GM19023 (cell line): ENCODE data around the gene GPD1.
"Not testable (repeated sequence)": the region's sequence is repeated elsewhere in the genome, so short reads cannot be mapped to it uniquely, and the experiment has no call there.

ENCODE experiments used
- ATAC-seq: cut with Tn5 transposase; IDR thresholded peaks from one replicate; pipeline ENCODE4 v1.9.1; 2021; ENCODE audit warnings: mild to moderate bottlenecking, moderate library complexity; ENCODE audit not compliant: unreplicated experiment

GPD1 gene

DNA sequence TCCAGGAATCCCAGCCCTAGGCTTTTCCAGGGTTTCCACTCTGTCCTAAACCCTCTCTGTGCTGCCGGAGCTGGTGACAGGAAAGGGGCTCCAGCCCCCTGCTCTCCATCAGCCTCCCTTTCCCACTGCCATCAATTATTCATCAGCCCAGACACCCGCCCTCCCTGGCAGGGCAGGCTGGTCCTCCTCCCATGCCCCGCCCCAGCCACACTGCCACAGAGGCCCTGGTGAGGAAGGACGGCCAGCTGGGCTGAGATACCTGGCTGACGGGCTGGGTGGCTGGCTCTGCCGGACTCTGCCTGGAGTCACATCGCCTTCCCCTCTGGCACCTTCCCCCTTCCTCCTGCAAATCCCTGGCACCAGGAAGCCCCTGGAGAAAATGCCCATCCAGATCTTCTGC lies 30.6 kb upstream of the GPD1 start:
- ATAC-seq: no peak

DNA sequence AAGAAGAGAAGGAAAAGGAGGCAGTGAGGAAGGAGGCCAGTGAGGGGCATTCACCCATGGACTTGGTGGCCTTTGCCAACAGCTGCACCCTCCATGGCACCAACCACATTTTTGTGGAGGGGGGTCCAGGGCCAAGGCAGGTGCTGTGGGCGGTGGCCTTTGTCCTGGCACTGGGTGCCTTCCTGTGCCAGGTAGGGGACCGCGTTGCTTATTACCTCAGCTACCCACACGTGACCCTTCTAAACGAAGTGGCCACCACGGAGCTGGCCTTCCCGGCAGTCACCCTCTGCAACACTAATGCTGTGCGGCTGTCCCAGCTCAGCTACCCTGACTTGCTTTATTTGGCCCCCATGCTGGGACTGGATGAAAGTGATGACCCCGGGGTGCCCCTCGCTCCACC lies 30.1 kb upstream of the GPD1 start:
- ATAC-seq: no peak

DNA sequence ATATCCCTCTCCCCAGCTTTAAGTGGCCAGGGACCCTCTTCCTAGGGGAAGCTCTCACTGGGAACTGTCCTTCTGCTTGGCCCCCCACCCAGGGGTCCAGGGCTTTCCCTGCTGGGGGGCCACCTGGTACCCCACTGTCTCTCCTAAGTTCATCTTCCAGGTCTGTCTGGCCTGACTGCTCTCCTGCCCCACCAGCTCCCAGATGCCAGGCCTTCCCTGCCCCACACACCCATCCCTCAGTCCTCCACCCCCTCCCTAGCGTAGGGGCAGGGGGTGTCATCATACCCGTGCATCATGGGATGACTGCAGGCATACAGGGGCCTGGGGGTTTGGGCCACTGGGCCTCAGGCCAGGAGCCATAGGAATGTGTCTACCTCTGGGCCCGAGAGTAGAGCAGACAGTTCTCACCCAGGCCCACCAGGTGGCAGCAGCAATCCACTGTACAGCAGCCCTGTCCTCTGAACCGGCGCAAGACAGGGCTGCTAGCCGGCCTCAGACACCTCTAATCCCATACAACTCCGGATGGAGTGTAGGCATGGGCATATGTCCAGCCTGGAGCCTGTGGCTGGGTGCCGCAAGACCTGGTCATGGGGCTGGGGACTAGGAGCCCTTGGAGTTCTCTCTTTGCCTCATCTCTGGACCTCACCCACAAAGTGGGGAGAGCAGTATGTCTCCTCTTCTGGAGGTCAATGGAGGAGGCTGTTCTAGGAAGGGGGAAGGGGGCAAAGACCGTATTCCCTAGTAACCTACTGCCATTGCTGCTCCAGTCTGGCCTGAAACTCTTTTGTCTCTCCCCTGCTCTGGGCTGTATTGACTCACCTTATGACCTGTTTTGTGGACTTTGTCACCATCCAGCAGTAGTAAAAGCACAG lies 28.6 kb upstream of the GPD1 start:
- peak; percentile 69 for ATAC-seq

DNA sequence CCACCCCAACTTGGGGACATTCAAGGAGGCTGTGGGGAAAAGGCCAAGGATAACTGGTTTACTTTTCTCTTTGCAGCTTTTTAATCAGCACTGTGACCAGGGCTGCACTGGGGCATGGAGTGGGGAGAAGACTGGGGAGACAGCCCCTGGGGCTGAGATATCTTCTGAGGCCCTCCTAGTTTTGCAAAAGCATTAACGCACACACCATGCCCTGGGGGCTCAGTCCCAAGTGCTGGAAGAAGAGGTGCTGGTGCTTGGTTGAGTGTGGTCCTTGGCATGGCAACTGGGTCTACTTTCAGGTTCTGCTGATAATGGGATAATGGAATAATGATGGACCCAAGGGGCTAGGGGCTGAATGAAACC lies 28.0 kb upstream of the GPD1 start:
- no peak for ATAC-seq

DNA sequence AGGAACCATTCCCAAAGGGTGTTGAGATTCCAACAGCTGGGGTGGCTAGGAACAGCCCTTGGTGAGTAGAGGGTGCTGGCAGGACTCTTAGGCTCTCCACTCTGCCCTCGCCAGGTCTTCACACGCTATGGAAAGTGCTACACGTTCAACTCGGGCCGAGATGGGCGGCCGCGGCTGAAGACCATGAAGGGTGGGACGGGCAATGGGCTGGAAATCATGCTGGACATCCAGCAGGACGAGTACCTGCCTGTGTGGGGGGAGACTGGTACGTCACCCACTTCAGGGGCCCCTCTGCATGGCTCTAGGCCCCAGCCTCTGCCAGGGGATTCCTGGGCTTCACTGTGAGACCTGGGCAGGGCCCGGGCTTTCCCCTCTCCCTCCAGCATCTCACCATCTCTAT lies 26.7 kb upstream of the GPD1 start:
- no peak for ATAC-seq

DNA sequence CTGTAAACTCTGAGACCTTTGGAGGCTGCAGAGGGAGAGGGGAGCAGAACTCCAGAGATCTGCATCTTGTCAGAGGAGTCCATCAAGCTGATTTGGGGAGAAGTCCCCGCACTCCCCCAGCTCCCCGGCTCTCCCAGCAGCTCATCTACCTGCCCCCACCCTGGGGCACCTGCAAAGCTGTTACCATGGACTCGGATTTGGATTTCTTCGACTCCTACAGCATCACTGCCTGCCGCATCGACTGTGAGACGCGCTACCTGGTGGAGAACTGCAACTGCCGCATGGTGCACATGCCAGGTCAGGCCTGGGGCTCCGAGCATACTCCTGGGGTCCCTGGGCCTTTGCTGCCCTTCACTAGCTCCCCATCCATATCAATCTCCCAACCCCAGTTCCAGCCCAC lies 25.5 kb upstream of the GPD1 start:
- no peak for ATAC-seq

DNA sequence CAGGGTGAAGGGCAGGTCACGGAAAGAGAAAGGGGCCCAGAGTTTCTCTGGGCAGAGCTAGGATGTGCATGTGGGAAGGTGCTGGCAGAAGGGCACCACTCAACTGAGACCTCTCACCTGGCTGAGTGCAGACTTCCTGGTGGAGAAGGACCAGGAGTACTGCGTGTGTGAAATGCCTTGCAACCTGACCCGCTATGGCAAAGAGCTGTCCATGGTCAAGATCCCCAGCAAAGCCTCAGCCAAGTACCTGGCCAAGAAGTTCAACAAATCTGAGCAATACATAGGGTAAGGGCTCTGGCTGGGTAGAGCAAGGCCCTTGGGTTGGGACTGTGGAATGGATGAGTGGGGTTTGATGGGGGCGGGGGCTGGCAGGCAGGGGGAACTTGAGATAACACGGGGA lies 24.0 kb upstream of the GPD1 start:
- ATAC-seq: no peak

DNA sequence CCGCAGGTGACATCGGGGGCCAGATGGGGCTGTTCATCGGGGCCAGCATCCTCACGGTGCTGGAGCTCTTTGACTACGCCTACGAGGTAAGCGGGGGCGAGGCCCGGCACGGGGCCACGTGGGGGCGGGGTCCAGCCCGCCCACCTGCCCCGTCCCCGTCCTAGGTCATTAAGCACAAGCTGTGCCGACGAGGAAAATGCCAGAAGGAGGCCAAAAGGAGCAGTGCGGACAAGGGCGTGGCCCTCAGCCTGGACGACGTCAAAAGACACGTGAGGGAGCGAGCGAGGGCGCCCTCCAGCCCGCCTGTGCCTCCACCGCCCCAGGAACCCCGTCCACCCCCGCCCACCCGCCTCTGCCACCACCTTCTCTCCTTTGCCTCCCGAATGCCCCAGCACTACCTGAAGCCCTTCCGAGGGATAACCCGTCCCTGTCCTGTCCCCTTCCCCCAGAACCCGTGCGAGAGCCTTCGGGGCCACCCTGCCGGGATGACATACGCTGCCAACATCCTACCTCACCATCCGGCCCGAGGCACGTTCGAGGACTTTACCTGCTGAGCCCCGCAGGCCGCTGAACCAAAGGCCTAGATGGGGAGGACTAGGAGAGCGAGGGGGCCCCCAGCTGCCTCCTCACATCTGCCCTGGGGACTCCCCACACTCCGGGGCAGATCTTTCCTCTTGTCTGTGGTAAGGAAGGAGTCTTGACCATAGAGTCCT lies 22.6 kb upstream of the GPD1 start:
- ATAC-seq: no peak

DNA sequence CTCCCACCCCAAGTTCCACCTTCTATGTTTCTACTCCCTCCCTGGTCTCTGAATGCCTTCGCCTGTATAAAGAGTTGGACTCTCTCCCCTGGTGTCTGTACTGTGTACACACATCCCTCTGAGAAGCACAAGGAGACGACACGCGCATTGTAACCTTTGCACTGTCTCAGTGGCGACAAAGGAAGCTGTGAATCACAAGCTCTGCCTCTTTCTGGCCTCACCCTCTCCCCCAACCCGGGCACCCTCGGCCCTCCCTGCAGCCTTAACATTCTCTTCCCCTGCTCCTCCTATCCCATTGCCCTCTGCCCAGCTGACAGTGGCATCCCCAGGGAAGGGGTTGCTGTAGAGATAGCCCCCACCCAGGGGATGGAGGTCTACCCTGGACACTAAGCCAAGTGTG lies 21.2 kb upstream of the GPD1 start:
- no peak for ATAC-seq

DNA sequence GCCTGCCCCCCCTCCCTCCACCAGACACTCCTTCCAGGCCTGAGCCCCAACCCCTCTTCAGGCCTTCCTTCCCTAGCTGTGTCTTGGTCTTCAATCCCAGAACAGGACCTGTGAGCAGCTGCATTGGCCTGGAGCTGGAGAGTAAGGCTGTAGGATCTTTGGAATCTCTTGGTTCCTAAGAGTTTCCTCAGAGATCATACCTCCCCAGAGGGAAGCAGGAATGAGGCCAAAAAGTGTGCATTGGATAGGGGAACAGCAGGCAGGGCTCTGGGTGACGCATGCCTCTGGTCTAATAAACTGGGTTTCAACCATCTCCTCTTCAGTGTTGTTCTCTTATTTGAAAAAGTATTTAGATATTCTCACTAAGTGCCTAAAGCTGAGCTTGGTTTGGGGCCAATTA lies 20.5 kb upstream of the GPD1 start:
- no peak for ATAC-seq

DNA sequence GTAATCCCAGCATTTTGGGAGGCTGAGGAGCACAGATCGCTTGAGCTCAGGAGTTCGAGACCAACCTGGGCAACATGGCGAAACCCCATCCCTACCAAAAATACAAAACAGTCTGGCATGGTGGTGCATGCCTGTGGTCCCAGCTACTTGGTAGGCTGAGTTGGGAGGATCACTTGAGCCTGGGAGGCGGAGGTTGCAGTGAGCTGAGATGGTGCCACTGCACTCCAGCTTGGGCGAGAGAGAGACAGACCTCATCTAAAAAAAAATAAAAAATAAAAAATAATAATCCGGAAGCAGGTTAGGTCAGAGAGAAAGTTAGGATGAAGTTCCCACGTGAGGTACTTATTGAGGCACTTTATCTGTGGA lies 19.4 kb upstream of the GPD1 start:
- ATAC-seq: not testable (repeated sequence)

DNA sequence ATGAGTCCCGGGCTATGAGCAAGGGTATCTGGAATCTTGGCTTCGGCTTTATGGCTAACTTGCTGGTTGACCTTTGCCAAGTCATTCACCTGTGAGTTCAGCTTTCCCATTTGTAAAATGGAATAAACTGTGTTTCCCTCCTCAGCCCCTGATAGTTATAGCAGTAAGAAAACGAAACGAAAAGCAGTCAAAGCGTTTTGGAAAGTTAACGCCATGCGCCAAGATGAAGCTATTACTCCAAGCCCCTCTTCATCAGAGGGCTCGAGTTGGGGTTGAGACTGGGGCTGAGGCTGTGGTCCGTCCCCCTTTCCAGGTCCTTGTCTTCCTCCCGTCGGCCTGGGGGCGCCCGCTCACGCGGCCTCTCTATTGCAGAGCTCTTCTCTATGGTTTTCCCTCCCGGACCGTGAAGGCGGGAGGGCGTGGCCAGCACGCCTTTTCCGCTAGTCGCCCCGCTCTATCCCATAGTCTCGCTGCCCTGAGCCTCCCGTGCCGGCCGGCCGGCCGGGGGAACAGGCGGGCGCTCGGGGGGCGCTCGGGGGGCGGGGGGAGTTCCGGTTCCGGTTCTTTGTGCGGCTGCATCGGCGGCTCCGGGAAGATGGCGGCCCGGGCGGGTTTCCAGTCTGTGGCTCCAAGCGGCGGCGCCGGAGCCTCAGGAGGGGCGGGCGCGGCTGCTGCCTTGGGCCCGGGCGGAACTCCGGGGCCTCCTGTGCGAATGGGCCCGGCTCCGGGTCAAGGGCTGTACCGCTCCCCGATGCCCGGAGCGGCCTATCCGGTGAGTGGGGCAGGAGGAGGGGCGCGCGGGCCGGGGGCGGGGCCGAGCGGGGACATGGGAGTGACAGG lies 18.8 kb upstream of the GPD1 start, which contains the start of gene SMARCD1:
Gene SMARCD1 (plus strand): TSS at position 568 of the 840 bp plus-strand sequence. CDS start 28 bp downstream, at position 596.
- peak; percentile 85 for ATAC-seq

DNA sequence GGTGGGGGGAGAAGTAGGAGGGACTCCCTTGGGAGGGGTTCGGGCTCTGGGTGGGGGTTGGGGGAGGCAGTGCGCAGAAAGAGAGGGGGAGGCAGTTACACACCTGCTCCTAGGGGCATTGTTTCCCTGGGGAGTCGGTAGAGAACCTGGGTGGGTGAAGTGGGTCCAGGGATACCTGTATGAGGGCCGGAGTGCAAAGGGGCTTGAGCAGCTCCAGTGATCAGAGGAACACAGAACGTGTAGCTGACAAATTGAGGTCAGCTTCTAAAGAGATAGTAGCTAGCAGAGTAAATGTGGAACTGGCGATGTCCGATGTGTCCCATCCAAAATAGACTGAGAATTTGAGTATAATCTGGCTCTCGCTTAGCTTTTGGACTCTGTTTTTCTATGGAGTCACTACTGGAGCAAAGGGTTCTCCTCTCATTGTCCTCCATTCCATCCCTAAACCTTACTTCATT lies 18.2 kb upstream of the GPD1 start:
- no peak for ATAC-seq

DNA sequence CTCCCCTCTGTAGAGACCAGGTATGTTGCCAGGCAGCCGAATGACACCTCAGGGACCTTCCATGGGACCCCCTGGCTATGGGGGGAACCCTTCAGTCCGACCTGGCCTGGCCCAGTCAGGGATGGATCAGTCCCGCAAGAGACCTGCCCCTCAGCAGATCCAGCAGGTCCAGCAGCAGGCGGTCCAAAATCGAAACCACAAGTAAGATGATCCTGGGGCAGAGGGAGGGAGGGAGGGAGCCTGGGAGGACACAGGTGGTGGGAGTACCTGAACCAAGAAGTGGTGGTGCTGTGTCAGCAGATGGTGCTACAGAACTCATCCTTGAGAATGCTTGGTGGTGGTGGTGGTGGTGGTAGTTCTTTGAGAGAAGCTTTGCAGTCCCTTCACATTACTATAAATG lies 17.7 kb upstream of the GPD1 start:
- no peak for ATAC-seq

DNA sequence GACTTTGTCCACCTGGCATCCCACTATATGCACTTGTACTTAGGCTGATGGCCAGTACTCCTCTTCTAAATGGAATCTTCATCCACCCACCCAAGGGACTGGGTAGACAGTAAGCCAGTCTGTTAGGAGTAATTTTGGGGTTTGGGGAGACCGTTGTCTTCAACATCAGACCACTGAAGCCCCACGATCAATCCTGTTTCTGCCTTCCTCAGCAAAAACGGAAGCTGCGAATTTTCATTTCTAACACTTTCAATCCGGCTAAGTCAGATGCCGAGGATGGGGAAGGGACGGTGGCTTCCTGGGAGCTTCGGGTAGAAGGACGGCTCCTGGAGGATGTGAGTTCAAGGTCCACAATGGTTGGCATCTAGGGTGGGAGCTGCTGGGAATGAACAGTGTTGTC lies 16.7 kb upstream of the GPD1 start:
- no peak for ATAC-seq

DNA sequence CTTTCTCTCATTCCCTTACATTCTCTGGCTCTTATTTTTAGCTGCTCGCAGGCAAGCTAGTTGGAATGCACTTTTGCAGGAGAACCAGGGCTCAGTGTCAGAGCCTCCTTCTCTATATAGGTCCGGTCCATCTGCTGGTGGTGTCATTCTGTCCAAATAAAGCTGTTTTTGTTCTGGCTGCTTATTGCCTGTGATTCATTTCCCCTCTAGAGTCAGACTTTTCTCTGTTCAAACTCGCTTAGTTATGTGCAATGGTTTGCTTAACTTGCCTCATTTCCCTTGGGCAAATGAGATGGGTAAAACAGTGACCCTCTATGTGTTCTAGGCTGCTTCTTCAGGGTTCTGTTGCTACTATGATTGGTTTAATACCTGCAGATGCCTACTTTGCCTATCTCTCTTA lies 15.8 kb upstream of the GPD1 start:
- ATAC-seq: no peak

DNA sequence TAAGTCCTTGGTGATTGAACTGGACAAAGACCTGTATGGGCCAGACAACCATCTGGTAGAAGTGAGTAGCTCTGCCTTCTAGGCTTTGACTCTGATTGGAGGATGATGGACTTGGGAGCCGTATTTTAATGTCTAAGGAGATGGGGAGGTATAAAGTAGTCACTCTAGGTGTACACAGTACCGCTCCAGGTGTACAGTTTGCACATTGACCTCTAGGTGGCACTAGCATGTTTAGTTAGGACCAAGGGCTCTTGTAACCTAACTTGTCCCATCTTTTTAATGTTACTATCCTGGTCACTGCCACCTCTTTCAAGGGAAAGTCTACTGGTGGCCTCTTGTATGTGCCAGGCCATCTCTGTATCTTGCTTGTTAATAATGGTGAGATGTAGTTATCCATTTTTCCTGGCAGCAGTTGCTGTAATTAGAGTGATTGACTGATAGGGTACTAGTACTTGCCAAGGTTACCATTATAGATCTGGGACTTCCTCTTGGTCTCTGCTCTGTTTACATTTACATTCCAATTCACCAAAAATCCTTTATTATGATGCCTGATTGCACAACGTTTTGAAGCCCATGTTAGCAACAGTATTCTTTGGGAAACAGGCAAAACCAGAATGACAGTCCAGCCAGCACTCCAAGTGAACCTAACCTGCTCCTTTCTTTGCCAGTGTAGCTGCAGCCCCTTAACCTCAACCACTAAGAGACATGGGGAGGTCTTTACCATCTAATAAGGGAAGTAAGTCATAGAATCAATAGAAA lies 15.1 kb upstream of the GPD1 start:
- no peak for ATAC-seq

DNA sequence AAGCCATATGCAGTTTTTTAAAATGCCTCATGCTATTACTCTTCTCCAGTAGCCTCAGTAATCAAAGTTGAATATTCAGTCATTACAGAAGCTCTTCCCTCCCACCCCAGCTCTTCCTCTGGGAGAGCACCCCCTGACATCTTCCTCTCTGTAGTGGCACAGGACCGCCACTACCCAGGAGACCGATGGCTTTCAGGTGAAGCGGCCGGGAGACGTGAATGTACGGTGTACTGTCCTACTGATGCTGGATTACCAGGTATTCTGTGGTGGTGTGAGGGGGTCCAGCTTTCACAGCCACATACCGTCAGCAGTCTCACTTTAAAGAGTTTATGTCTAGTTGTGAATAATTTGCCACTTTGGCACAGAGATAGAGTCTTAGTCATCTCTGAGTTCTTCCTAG lies 14.1 kb upstream of the GPD1 start:
- no peak for ATAC-seq

DNA sequence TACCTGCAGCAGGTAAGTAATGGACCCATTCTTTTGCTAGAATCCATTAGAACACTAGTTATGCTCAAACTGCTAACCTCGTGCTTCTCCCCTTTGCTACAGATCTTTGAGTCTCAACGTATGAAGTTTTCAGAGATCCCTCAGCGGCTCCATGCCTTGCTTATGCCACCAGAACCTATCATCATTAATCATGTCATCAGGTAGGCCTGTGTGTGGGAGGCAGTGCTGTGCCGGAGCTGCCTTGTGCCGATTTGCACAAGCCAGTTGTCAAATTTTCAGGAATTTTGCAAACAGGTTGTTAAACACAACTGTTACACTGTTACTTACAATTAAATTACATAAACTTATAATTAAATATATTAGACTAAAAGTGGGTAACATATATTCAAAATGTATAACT lies 13.4 kb upstream of the GPD1 start:
- no peak for ATAC-seq

DNA sequence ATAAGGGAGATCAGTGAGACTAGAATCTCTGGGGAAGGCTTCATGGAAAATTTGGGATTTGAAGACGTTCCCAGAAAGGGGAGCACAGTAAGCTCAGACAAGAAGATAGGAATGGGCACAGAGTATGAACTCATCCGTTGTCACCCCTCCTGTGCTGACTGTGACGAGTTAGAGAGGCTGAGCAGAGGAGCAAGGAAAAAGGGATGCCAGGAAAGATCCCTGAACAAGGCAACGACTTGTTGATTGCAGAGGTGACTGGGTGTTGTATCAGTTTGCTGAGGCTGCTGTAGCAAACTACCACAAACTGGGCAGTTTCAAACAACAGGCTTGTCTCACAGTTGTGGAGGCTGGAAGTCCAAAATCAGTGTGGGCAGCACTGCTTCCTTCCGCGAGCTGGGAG lies 5.9 kb upstream of the GPD1 start:
- ATAC-seq: no peak
